T-helper 2 cell treated with Interferon-gamma antibody and Interleukin-4, amounts not matched to agents 5 μg/mL and 100 μg/mL, for 36 hours (primary cell): ENCODE data around the gene CCL27.

Experiments used
- DNase-seq: peaks from one replicate; pipeline ENCODE4 v3.0.0; 2021; ENCODE audit warnings: low spot score
- H3K27ac Mint-ChIP-seq: one replicate; pipeline ENCODE4 v1.8.0; 2021; ENCODE audit warnings: mild to moderate bottlenecking, mixed read lengths
- H3K27me3 Mint-ChIP-seq: one replicate; pipeline ENCODE4 v1.8.0; 2021; ENCODE audit warnings: low read depth, mixed read lengths
- H3K36me3 Mint-ChIP-seq: one replicate; pipeline ENCODE4 v1.8.0; 2021; ENCODE audit warnings: low read depth, mixed read lengths
- H3K4me1 Mint-ChIP-seq: one replicate; pipeline ENCODE4 v1.8.0; 2021; ENCODE audit warnings: low read depth, mixed read lengths
- H3K4me3 Mint-ChIP-seq: one replicate; pipeline ENCODE4 v1.8.0; 2022; ENCODE audit warnings: mild to moderate bottlenecking, moderate library complexity, mixed read lengths
- H3K9me3 Mint-ChIP-seq: one replicate; pipeline ENCODE4 v1.8.0; 2021; ENCODE audit warnings: mixed read lengths

Gene CCL27

DNA sequence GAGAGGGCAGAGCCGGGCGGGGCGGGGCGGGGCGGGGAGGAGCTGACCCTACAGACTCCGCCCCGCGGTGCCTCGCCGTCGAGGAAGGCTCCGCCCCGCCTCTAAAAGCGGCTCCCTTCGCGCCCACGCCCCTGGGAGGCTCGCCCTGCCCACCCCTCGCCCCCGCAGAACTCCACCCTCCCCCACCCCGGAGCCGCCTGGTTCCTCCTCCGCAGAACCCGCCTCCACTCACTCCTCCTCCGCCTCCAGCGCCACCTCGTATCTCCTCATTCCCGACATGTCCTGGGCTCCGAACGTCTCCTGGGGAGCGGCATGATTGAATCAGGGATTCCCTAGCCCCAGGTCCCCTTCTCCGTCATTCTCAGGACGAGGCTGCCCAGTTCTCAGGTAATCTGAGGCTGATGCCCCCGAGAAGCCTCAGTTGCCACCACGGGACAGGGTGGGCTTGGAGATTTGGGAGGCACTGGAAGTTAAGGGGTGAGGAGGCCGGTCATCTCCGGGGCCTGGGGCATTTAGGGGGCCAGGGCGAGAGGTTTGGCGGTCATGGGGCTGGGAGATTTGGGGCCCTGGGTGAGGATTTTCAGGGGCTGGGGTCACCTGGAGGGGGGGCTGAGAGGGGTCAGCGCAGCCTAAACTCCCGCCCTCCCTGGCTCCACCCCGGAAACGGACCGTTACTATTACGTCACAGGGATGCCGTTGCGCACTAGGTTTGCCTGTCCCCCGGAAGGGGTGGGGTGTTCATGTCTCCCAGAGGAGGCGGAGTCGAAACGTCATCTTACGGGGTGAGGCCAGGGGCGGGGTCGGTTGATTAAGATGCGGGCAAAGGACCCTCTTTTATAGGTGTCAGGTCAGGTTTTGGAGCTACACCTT is 3.2 kb upstream of the CCL27 start:
- Mint-ChIP-seq H3K9me3 (peaks cover 5% of the 10 kb centered on the region), H3K4me3 (peak overlapping the region; percentile 87), H3K27me3 (no peaks in the 10 kb centered on the region), H3K4me1 (peaks cover 42% of the 10 kb centered on the region), H3K36me3 (peaks cover 43% of the 10 kb centered on the region), H3K27ac (peak overlapping the region; percentile 93)
- peak; percentile 84 for DNase-seq

DNA sequence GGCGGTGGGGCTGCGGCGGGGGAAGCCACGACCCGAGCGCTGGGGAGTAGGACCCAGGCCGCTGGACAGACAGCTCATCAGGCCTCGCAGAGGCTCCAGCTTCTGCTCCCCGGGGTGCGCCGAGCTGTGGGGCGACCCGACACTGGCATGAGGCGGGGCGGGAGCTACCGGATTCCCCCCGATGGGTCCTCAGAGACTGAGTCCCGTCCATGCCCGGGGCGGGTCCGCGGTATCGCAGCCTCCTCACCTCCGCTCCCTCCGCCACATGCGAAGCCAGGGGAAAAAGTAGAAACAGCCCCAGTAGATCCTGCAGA is 2.6 kb upstream of the CCL27 start:
- Mint-ChIP-seq H3K4me1 (peaks cover 42% of the 10 kb centered on the region), H3K36me3 (peaks cover 43% of the 10 kb centered on the region), H3K4me3 (peak overlapping the region; percentile 87), H3K27ac (peak overlapping the region; percentile 93), H3K9me3 (peaks cover 5% of the 10 kb centered on the region), H3K27me3 (no peaks in the 10 kb centered on the region)
- DNase-seq: no peak

DNA sequence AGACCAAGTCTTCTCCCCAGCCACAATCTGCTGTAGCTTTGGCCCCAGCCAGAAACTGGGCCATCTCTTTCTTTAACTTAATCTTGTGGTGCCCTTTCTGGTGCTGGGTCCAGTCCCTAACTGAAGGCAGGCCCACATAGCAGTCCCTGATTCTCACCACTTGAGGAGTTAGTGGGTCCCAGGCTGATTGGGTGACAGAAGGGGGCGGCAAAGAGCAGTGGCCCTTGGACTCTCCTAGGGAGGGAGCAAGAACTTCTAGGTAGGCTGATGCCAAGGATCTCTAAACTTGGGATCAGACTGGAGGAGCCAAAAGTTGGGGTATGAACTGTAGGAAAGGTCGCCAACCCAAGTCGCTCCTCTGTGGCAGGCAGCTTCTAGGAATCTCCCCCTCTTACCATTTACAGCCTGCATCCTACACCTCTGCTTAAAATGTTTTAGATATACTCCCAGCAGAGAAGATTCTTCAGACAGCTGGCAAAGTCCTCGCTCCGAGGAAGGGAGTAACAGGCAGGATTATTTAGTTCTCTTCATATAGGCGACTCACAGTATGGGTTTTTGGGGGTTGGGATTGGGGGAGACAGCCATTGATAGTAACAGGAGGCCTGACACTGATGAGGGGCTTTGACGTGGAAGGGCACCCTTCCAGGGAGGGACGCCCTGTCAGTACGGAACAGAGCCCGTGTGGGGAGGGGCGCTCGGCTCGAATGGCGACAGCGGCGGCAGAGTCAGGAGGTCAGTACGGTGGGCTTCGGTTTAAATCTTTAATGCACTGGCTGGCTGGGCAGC is 2.0 kb upstream of the CCL27 start:
- peak; percentile 64 for DNase-seq
- Mint-ChIP-seq H3K27ac (peak overlapping the region; percentile 85), H3K36me3 (peaks cover 40% of the 10 kb centered on the region), H3K4me3 (peak overlapping the region; percentile 87), H3K27me3 (no peaks in the 10 kb centered on the region), H3K4me1 (peaks cover 42% of the 10 kb centered on the region), H3K9me3 (peaks cover 5% of the 10 kb centered on the region)

GRCh38 chr9:34663303-34663605 is 797 bp upstream of the CCL27 start:
- peaks cover 42% of the 10 kb centered on the region for H3K4me1 Mint-ChIP-seq
- H3K9me3 Mint-ChIP-seq: no peaks in the 10 kb centered on the region
- DNase-seq: no peak
- no peaks in the 10 kb centered on the region for H3K27me3 Mint-ChIP-seq
- H3K36me3 Mint-ChIP-seq: peaks cover 31% of the 10 kb centered on the region
- peak overlapping the region; percentile 68 for H3K4me3 Mint-ChIP-seq
- peak overlapping the region; percentile 85 for H3K27ac Mint-ChIP-seq

GRCh38 chr9:34659592-34660253 is 2.7 kb downstream of the CCL27 start:
- Mint-ChIP-seq H3K4me3 (no peak overlapping the region), H3K4me1 (peaks cover 32% of the 10 kb centered on the region), H3K36me3 (peaks cover 25% of the 10 kb centered on the region), H3K27ac (no peak overlapping the region), H3K9me3 (no peaks in the 10 kb centered on the region), H3K27me3 (no peaks in the 10 kb centered on the region)
- DNase-seq: no peak

DNA sequence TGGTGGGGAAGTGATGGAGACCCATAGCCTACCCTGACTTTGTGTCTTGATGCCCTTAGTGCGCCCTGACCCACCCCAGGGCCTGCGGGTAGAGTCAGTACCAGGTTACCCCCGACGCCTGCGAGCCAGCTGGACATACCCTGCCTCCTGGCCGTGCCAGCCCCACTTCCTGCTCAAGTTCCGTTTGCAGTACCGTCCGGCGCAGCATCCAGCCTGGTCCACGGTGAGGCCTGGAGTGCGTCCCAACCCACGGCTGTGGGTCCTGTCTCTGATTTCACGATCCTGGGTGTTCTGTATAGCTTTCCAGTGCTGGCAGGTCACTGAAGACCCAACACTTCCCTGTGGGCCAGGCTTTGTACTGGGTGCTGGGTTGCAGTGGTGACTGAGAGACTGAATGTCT is 4.0 kb downstream of the CCL27 start:
- no peak overlapping the region for H3K27ac Mint-ChIP-seq
- peaks cover 19% of the 10 kb centered on the region for H3K4me1 Mint-ChIP-seq
- no peak overlapping the region for H3K4me3 Mint-ChIP-seq
- H3K36me3 Mint-ChIP-seq: peaks cover 25% of the 10 kb centered on the region
- no peaks in the 10 kb centered on the region for H3K9me3 Mint-ChIP-seq
- DNase-seq: no peak
- H3K27me3 Mint-ChIP-seq: no peaks in the 10 kb centered on the region

DNA sequence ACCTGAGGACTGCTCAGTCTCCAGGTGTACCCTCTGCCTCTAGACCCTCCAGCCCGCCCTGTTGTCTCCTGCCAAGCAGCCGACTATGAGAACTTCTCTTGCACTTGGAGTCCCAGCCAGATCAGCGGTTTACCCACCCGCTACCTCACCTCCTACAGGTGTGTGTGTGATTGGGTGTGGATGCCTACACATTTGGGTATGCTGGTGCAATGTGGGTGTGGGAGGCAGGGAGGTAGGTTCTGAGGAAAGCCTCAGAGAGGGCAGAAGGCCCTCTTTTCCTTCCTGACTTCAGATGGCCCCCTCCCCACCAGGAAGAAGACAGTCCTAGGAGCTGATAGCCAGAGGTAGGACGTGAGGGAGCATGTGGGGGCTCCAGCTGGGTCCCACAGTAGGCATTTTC is 5.5 kb downstream of the CCL27 start:
- H3K27me3 Mint-ChIP-seq: no peaks in the 10 kb centered on the region
- H3K4me3 Mint-ChIP-seq: no peak overlapping the region
- no peaks in the 10 kb centered on the region for H3K9me3 Mint-ChIP-seq
- DNase-seq: no peak
- peaks cover 14% of the 10 kb centered on the region for H3K36me3 Mint-ChIP-seq
- H3K27ac Mint-ChIP-seq: no peak overlapping the region
- H3K4me1 Mint-ChIP-seq: peaks cover 15% of the 10 kb centered on the region

GRCh38 chr9:34655394-34655793 is 7.1 kb downstream of the CCL27 start:
- no peaks in the 10 kb centered on the region for H3K9me3 Mint-ChIP-seq
- H3K36me3 Mint-ChIP-seq: peaks cover 7% of the 10 kb centered on the region
- no peak overlapping the region for H3K4me3 Mint-ChIP-seq
- DNase-seq: no peak
- H3K4me1 Mint-ChIP-seq: peaks cover 11% of the 10 kb centered on the region
- H3K27me3 Mint-ChIP-seq: no peaks in the 10 kb centered on the region
- H3K27ac Mint-ChIP-seq: peak overlapping the region; percentile 2

- Mint-ChIP-seq H3K9me3 (no peaks in the 10 kb centered on the region), H3K4me3 (no peak overlapping the region)
- no peak for DNase-seq
Measured at GRCh38 chr9:34654323-34655051, 8.0 kb downstream of the CCL27 start.

GRCh38 chr9:34653151-34654072 is 9.0 kb downstream of the CCL27 start:
- Mint-ChIP-seq H3K36me3 (peaks cover 24% of the 10 kb centered on the region), H3K4me1 (peaks cover 18% of the 10 kb centered on the region), H3K27me3 (no peaks in the 10 kb centered on the region), H3K4me3 (no peak overlapping the region), H3K9me3 (no peaks in the 10 kb centered on the region), H3K27ac (no peak overlapping the region)
- DNase-seq: no peak

More at GRCh38 chr9:34654323-34655051, 8.0 kb downstream of the CCL27 start:
- Mint-ChIP-seq H3K27ac (no peak overlapping the region), H3K4me1 (peaks cover 11% of the 10 kb centered on the region), H3K27me3 (no peaks in the 10 kb centered on the region), H3K36me3 (peaks cover 15% of the 10 kb centered on the region)

DNA sequence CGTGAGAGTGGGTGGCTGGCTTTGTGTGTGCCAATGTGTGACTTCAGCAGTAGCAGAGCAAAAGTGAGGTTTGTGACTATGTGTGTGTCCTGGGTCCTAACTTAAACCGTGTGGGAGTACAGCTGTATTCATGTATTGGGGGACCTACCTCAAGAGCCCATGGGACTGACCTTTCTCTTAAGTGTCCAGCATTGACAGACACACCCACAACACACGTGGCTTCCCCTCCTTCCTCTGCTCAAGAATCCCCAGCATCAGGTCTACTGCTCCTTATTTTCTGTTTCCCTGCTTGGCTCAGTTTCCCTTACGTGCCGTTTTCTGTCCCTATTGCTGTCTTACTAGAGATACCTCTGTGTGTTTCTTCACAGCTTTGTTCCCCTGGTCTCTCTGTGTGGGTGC is 9.9 kb downstream of the CCL27 start:
- H3K27ac Mint-ChIP-seq: peak overlapping the region; percentile 62
- peaks cover 26% of the 10 kb centered on the region for H3K4me1 Mint-ChIP-seq
- no peak for DNase-seq
- peaks cover 32% of the 10 kb centered on the region for H3K36me3 Mint-ChIP-seq
- no peak overlapping the region for H3K4me3 Mint-ChIP-seq
- no peaks in the 10 kb centered on the region for H3K9me3 Mint-ChIP-seq
- no peaks in the 10 kb centered on the region for H3K27me3 Mint-ChIP-seq

DNA sequence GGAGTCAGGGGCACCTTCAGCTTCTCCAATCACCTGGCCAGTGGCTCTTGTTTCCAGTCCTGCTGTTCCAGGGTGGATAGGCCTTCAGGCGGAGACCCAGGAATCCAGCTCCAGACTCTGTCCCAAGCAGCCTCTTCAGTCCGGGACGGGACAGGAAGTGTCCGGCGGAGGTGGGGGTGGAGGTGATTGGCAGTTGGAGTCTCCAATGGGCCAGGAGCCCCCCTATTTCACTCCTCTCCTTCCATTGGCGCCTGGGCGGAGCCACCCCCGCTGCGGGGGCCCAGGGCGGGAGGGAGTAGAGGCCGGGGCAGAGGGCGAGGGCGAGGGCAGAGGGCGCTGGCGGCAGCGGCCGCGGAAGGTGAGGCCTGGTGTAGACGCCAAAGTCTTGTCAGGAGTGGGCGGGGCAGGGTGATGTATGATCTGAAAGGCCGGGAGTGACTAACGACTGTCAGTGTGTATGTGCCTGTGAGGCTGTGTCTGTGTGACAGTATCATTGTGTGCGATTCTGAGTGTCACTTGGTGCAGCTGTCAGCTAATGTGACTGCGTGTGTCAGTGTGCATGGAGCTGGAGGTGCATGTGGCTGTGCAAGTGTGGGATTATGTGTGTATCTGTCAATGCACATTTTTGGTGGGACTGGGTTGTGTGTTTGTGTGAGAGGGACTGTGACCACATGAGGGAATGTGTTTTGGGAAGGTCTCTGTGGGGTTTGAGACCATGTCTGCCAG is 10.4 kb downstream of the CCL27 start, which contains the start of gene IL11RA:
TSS of gene IL11RA (plus strand) at position 310 of the 726 bp plus-strand sequence. CDS start 3,033 bp downstream, outside the sequence.
- Mint-ChIP-seq H3K27me3 (no peaks in the 10 kb centered on the region), H3K4me3 (peak within 1 kb of the TSS; percentile 3), H3K9me3 (no peaks in the 10 kb centered on the region), H3K4me1 (peaks cover 29% of the 10 kb centered on the region), H3K27ac (peak within 1 kb of the TSS; percentile 62), H3K36me3 (peaks cover 37% of the 10 kb centered on the region)
- peak; percentile 56 for DNase-seq
